DMS153 treated with DMSO at 0.1 percent for 48 hours (cell line): Measurements from ENCODE around the gene CDC27.
"Not testable (repeated sequence)": the region's sequence is repeated elsewhere in the genome, so short reads cannot be mapped to it uniquely, and the experiment has no call there.

Experiments
- DNase-seq: peaks from one replicate; lab custom pipeline; 2025; ENCODE audit not compliant: unreplicated experiment; lab: John Stamatoyannopoulos, UW

CDC27 gene

GRCh38 chr17:47188876-47189731, at the start of gene CDC27:
Gene CDC27, minus strand, starts transcription at chr17:47189295. Its CDS starts 123 bp downstream, at chr17:47189172.
- DNase-seq: peak; percentile 98

- DNase-seq: no peak
These were observed 49.4 kb upstream of the CDC27 start for GRCh38 chr17:47238321-47239010.

- DNase-seq: no peak
These were observed 48.7 kb upstream of the CDC27 start for GRCh38 chr17:47237841-47238240.

- DNase-seq: no peak
These were observed 46.8 kb upstream of the CDC27 start for GRCh38 chr17:47235923-47236322.

GRCh38 chr17:47235506-47235905, 46.4 kb upstream of the CDC27 start:
- no peak for DNase-seq

- DNase-seq: no peak
These were observed 43.4 kb upstream of the CDC27 start for GRCh38 chr17:47232465-47232864.

- DNase-seq: no peak
These were observed 42.8 kb upstream of the CDC27 start for GRCh38 chr17:47231866-47232265.

- DNase-seq: no peak
These were observed 42.2 kb upstream of the CDC27 start for GRCh38 chr17:47231334-47231733.

GRCh38 chr17:47230864-47231263, 41.8 kb upstream of the CDC27 start:
- DNase-seq: no peak

- DNase-seq: peak; percentile 74
These were observed 40.7 kb upstream of the CDC27 start for GRCh38 chr17:47229535-47230443.

- no peak for DNase-seq
These were observed 38.8 kb upstream of the CDC27 start for GRCh38 chr17:47227862-47228261.

- no peak for DNase-seq
These were observed 37.0 kb upstream of the CDC27 start for GRCh38 chr17:47225911-47226688.

GRCh38 chr17:47225436-47225858, 36.4 kb upstream of the CDC27 start:
- DNase-seq: no peak

- no peak for DNase-seq
These were observed 35.9 kb upstream of the CDC27 start for GRCh38 chr17:47224966-47225365.

- DNase-seq: not testable (repeated sequence)
These were observed 35.0 kb upstream of the CDC27 start for GRCh38 chr17:47224077-47224476.

GRCh38 chr17:47223460-47223859, 34.4 kb upstream of the CDC27 start:
- no peak for DNase-seq

- no peak for DNase-seq
These were observed 33.9 kb upstream of the CDC27 start for GRCh38 chr17:47223007-47223406.

GRCh38 chr17:47222047-47222446, 33.0 kb upstream of the CDC27 start:
- DNase-seq: no peak

GRCh38 chr17:47221154-47221553, 32.1 kb upstream of the CDC27 start:
- DNase-seq: no peak

GRCh38 chr17:47220531-47220999, 31.5 kb upstream of the CDC27 start:
- DNase-seq: no peak
